D721Med (cell line): ENCODE results near the gene SEC24B.
"Not testable (repeated sequence)": the region's sequence is repeated elsewhere in the genome, so short reads cannot be mapped to it uniquely, and the experiment has no call there.

ENCODE experiments used
- DNase-seq: peaks from one replicate; pipeline ENCODE4 v3.0.0; 2011; ENCODE audit warnings: low spot score; ENCODE audit not compliant: insufficient read length
- FAIRE-seq: peaks from 2 replicates; lab custom pipeline; 2011; peaks lifted over from hg19 to GRCh38; lab: Jason Lieb, UNC
- TF ChIP-seq, protein P1 (sequence below): IDR thresholded peaks from 2 replicates; pipeline ENCODE4 v1.5.1; 2012; ENCODE audit warnings: mild to moderate bottlenecking, control low read depth; ENCODE audit not compliant: insufficient read depth; ENCODE audit errors: missing control alignments

SEC24B gene

DNA sequence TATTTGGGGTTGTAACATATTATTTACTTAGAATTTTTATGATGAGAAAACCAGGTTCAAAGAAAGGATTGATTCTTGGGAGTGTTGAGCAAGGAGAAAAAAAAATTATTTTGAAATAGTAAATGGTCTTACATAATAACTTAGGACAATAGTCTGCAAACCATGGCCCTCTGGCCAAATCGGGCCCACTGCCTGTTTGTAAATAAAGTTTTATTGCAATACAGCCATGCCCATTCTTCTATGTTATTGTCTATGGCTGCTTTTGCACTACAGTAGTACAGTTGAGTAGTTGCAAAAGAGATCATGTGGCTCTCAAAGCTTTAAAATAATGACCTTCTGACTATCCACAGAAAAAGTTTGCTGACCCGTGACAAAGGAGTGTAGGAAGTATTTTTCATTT lies 63.3 kb downstream of the SEC24B start:
- DNase-seq (no peak), FAIRE-seq (no peak)
- TF ChIP-seq, protein P1, sequence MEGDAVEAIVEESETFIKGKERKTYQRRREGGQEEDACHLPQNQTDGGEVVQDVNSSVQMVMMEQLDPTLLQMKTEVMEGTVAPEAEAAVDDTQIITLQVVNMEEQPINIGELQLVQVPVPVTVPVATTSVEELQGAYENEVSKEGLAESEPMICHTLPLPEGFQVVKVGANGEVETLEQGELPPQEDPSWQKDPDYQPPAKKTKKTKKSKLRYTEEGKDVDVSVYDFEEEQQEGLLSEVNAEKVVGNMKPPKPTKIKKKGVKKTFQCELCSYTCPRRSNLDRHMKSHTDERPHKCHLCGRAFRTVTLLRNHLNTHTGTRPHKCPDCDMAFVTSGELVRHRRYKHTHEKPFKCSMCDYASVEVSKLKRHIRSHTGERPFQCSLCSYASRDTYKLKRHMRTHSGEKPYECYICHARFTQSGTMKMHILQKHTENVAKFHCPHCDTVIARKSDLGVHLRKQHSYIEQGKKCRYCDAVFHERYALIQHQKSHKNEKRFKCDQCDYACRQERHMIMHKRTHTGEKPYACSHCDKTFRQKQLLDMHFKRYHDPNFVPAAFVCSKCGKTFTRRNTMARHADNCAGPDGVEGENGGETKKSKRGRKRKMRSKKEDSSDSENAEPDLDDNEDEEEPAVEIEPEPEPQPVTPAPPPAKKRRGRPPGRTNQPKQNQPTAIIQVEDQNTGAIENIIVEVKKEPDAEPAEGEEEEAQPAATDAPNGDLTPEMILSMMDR = no peak

DNA sequence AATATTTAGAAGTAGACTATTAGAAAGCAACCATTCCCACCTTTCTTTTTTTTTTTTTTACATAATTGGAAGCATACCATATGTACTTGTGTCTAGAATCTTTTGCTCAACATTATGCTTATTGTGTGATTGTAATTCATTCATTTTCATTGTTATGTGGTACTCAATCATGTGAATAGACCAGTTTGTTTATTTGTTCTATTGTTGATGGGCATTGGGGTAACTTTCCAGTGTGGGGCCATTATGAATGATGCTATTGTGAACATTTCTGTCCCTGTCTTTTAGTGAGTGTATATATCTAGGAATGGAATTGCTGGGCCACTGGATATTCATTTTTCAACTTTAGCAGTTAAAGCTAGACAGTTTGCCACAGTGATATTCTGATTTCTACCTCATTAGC lies 63.9 kb downstream of the SEC24B start:
- DNase-seq (no peak), FAIRE-seq (no peak)
- TF ChIP-seq, protein P1 = no peak

DNA sequence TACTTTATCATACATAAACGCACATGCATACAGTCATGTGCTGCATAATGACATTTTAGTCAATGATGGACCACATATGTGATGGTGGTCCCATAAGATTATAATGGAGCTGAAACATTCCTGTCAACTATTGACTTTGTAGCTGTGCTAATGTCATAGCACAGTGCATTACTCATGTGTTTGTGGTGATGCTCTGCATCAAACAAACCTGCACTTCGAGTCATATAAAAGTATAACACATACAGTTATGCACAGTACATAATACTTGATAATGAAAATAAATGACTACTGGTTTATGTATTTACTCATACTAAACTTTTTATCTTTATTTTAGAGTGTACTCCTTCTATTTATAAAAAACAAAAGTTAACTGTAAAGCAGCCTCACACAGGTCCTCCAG lies 65.9 kb downstream of the SEC24B start:
- FAIRE-seq (no peak), DNase-seq (no peak)
- TF ChIP-seq, protein P1 = no peak

DNA sequence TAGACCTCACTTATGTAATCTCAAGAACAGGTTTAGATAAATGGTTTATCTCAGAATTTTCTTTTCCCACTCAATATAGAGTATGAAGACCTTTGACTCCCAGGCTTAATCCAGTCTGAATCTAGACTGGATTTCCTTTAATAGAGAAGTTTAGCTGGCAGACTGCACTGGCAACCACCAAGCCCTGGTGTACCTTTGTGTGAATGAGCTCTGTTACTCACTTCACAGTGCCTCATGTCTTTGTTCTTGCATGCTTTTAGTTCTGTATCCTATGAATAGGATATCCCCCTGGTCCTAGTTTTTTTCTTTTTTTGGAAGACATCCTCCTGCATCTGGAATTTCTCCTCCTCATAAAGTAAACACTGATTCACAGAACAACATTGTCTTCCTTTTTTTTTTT lies 73.3 kb downstream of the SEC24B start:
- FAIRE-seq (no peak), DNase-seq (no peak)
- TF ChIP-seq, protein P1 = no peak

DNA sequence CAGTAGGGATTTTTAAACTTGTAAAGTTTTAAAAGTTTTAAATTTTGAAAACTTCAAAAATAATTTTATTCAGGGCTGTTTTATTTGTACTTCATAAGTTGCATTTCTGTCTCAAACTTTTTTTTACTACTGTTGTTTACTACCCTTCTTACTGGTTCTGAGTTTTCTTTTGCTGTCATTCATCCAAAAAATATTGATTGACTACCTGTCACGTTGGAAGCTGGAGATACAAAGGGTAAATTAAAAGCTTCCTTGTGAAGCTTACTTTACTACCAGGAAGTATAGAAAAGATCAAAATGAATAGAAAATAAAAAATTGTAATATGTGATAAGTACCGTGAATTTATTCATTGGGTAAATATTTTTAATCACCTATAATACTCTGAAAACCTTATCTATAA lies 77.1 kb downstream of the SEC24B start:
- TF ChIP-seq, protein P1 = no peak
- DNase-seq (no peak), FAIRE-seq (no peak)

DNA sequence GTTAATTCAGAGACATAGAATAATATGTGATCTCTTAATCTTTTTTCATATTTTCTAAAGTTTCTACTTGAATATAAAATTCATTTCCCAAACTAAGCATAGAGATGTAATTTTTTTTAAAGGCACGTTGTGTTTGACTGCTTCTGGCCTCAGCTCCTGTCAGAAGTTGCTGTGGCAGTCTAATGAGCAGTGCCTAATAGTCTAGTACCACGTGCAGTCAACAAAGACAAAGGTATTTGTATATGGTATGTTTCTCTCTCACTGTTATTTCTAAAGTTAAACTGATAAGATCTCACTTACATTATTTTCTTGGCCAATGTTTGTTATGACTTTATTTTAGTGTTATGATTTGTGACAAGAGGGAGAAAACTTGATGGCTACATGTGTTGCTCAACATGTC lies 77.8 kb downstream of the SEC24B start:
- FAIRE-seq (no peak), DNase-seq (no peak)
- TF ChIP-seq, protein P1 = no peak

DNA sequence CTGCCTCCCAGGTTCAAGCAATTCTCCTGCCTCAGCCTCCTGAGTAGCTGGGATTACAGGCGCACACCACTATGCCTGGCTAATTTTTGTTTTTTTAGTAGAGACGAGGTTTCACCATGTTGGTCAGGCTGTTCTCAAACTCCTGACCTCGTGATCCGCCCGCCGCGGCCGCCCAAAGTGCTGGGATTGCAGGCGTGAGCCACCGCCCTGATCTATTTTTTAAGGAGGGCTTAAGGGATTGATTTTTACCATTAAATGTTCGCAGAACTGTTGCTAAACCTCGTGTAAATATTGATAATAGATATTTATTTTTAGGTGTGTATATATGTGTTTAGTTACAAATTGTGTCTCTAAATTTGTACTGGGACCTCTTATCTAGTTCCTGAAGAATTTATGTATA lies 79.8 kb downstream of the SEC24B start:
- DNase-seq, FAIRE-seq: not testable (repeated sequence)

DNA sequence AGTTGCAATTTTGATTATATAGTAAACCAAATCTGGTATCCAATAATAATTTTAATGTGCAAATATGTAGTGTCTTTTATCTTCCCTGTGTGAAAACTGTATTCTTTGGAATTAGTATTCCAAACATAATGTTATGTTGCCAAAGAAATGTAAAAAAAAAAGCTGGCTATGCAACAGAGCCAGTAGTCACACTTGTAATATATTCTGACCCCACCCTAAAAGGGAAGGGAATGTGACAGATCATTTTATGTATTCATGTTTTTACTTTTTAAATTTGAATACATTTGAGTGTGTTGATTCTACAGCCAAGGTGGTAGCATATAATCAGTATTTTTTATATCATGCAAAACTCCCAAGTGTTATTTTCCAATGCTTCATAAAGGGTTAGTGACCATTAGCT lies 98.6 kb downstream of the SEC24B start:
- DNase-seq = no peak
- no peak for FAIRE-seq
- TF ChIP-seq, protein P1 = no peak
